Measurements from ENCODE around the gene LRRC15. TPM values are rescaled to one million over a fixed set of nuclear protein-coding genes. Genes with fewer than 3 reads are reported as not detected.

LRRC15 gene
- total RNA-seq, 5 donors from 2014 or later (not counting 1 experiment from before 2014, with no cell fraction given) = not detected

GRCh38 chr3:194364652-194365434, 4.7 kb downstream of the LRRC15 start:
- Mint-ChIP-seq H3K4me3 (no peak overlapping the region), H3K4me1 (peaks cover 0 to under 1% (median 0%) of the 10 kb centered on the region in 3 donors), H3K27me3 (peaks cover 23 to 27% of the 10 kb centered on the region in 2 donors), H3K36me3 (no peaks in the 10 kb centered on the region), H3K27ac (no peak overlapping the region), H3K9me3 (no peaks in the 10 kb centered on the region)
- Histone ChIP-seq H3K27me3 (replicated peaks in 1 of 2; ENCODE audit: control insufficient read depth in 2 of 2, extremely low read depth in 1 of 2, insufficient read depth in 2 of 2, low read length in 1 of 2) (peaks cover 0 to 51% of the 10 kb centered on the region in 2 experiments), H3K27ac (ENCODE audit: low read length) (no peak overlapping the region), H3K4me1 (ENCODE audit: control insufficient read depth in 1 of 2, extremely low read depth in 1 of 2, insufficient read depth in 2 of 2, low read length in 2 of 2) (no peaks in the 10 kb centered on the region), H3K36me3 (ENCODE audit: control insufficient read depth in 2 of 2, extremely low read depth in 1 of 2, insufficient read depth in 1 of 2, low read length in 1 of 2) (no peaks in the 10 kb centered on the region), H3K4me3 (ENCODE audit: control insufficient read depth in 1 of 2, extremely low read depth in 1 of 2, low read length in 1 of 2) (no peak overlapping the region), H3K9me3 (no peaks in the 10 kb centered on the region)
- POLR2A ChIA-PET = no interaction called here
- ATAC-seq (replicated peaks in 1 of 4) (no peak), DNase-seq (peak in 1 of 35 experiments; percentile 9)
- CTCF ChIA-PET = interaction anchor here in 1 of 2 donors (0.7 kb wide), 1 partner anchor 20 kb away, joined by 3 read pairs; no protein-coding TSS in a partner anchor
- WGBS (ENCODE audit: insufficient coverage) = 72% methylated on average over 5 of the region's 20 CpGs

DNA sequence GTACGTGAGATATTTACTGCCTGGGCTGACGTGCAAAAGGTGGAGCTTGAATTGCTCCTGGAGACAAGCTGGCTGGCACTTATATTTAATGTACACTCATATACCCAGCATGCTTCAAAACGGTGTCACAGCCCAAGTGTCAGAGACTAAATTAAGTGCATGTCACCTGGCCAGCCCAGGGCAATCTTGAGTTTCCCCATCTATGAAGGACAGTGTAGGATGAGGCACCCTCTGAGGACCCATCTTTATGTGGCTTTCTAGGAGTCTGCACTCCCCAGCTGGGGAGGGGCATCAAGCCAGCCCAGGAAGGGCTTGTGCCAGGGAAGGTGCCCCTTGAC, 5.3 kb downstream of the LRRC15 start:
- Mint-ChIP-seq H3K4me1 (no peaks in the 10 kb centered on the region), H3K36me3 (no peaks in the 10 kb centered on the region), H3K4me3 (no peak overlapping the region), H3K27ac (no peak overlapping the region), H3K27me3 (peaks cover 23 to 25% of the 10 kb centered on the region in 2 donors), H3K9me3 (no peaks in the 10 kb centered on the region)
- CTCF ChIA-PET = interaction anchor here in 1 of 2 donors (0.6 kb wide), 1 partner anchor 21 kb away, joined by 3 read pairs; no protein-coding TSS in a partner anchor
- DNase-seq (no peak), ATAC-seq (replicated peaks in 1 of 4) (no peak)
- Histone ChIP-seq H3K36me3 (ENCODE audit: control insufficient read depth in 2 of 2, extremely low read depth in 1 of 2, insufficient read depth in 1 of 2, low read length in 1 of 2) (no peaks in the 10 kb centered on the region), H3K4me3 (ENCODE audit: control insufficient read depth in 1 of 2, extremely low read depth in 1 of 2, low read length in 1 of 2) (no peak overlapping the region), H3K4me1 (ENCODE audit: control insufficient read depth in 1 of 2, extremely low read depth in 1 of 2, insufficient read depth in 2 of 2, low read length in 2 of 2) (no peaks in the 10 kb centered on the region), H3K27ac (ENCODE audit: low read length) (no peak overlapping the region), H3K9me3 (no peaks in the 10 kb centered on the region), H3K27me3 (replicated peaks in 1 of 2; ENCODE audit: control insufficient read depth in 2 of 2, extremely low read depth in 1 of 2, insufficient read depth in 2 of 2, low read length in 1 of 2) (peaks cover 0 to 46% of the 10 kb centered on the region in 2 experiments)
- POLR2A ChIA-PET = no interaction called here
- 93% methylated on average over 3 of the region's 3 CpGs for WGBS (ENCODE audit: insufficient coverage)

- no peak for ATAC-seq (replicated peaks in 1 of 4)
- Histone ChIP-seq H3K36me3 (ENCODE audit: control insufficient read depth in 2 of 2, extremely low read depth in 1 of 2, insufficient read depth in 1 of 2, low read length in 1 of 2) (no peaks in the 10 kb centered on the region), H3K4me1 (ENCODE audit: control insufficient read depth in 1 of 2, extremely low read depth in 1 of 2, insufficient read depth in 2 of 2, low read length in 2 of 2) (no peaks in the 10 kb centered on the region), H3K9me3 (no peaks in the 10 kb centered on the region), H3K27ac (ENCODE audit: low read length) (no peak overlapping the region), H3K27me3 (replicated peaks in 1 of 2; ENCODE audit: control insufficient read depth in 2 of 2, extremely low read depth in 1 of 2, insufficient read depth in 2 of 2, low read length in 1 of 2) (peaks cover 0 to 37% of the 10 kb centered on the region in 2 experiments), H3K4me3 (ENCODE audit: control insufficient read depth in 1 of 2, extremely low read depth in 1 of 2, low read length in 1 of 2) (no peak overlapping the region)
- H3K4me3 Mint-ChIP-seq = no peak overlapping the region
- peaks cover 5 to 7% of the 10 kb centered on the region in 2 donors for H3K27me3 Mint-ChIP-seq
- H3K36me3 Mint-ChIP-seq = no peaks in the 10 kb centered on the region
- H3K4me1 Mint-ChIP-seq = no peaks in the 10 kb centered on the region
- H3K9me3 Mint-ChIP-seq = no peaks in the 10 kb centered on the region
- ChIA-PET POLR2A (interaction anchor here in 1 of 2 donors (0.6 kb wide), 1 partner anchor 11 kb away, joined by 5 read pairs; no protein-coding TSS in a partner anchor), CTCF (interaction anchor here in 1 of 2 donors (0.6 kb wide), 1 partner anchor 43 kb away, joined by 3 read pairs; no protein-coding TSS in a partner anchor)
- no peak for DNase-seq
- no peak overlapping the region for H3K27ac Mint-ChIP-seq
- 91% methylated on average over 18 of the region's 18 CpGs for WGBS (ENCODE audit: insufficient coverage)
Observed at GRCh38 chr3:194360568-194360967, 9.0 kb downstream of the LRRC15 start.

GRCh38 chr3:194357681-194358080, 11.9 kb downstream of the LRRC15 start:
- Mint-ChIP-seq H3K36me3 (no peaks in the 10 kb centered on the region), H3K4me3 (no peak overlapping the region), H3K9me3 (no peaks in the 10 kb centered on the region), H3K27me3 (peaks cover 5 to 6% of the 10 kb centered on the region in 2 donors), H3K4me1 (peaks cover 0 to 3% (median 0%) of the 10 kb centered on the region in 3 donors), H3K27ac (no peak overlapping the region)
- CTCF ChIA-PET = no interaction called here
- H3K27ac ChIP-seq (ENCODE audit: low read length) = no peak overlapping the region
- no peak overlapping the region for H3K4me3 ChIP-seq (ENCODE audit: control insufficient read depth in 1 of 2, extremely low read depth in 1 of 2, low read length in 1 of 2)
- ATAC-seq (replicated peaks in 1 of 4) (no peak), DNase-seq (no peak)
- H3K27me3 ChIP-seq (replicated peaks in 1 of 2; ENCODE audit: control insufficient read depth in 2 of 2, extremely low read depth in 1 of 2, insufficient read depth in 2 of 2, low read length in 1 of 2) = peaks cover 0 to 30% of the 10 kb centered on the region in 2 experiments
- no peaks in the 10 kb centered on the region for H3K4me1 ChIP-seq (ENCODE audit: control insufficient read depth in 1 of 2, extremely low read depth in 1 of 2, insufficient read depth in 2 of 2, low read length in 2 of 2)
- POLR2A ChIA-PET = no interaction called here
- H3K36me3 ChIP-seq (ENCODE audit: control insufficient read depth in 2 of 2, extremely low read depth in 1 of 2, insufficient read depth in 1 of 2, low read length in 1 of 2) = no peaks in the 10 kb centered on the region
- no peaks in the 10 kb centered on the region for H3K9me3 ChIP-seq
- WGBS (ENCODE audit: insufficient coverage) = 86% methylated on average over 1 of the region's 11 CpGs

DNA sequence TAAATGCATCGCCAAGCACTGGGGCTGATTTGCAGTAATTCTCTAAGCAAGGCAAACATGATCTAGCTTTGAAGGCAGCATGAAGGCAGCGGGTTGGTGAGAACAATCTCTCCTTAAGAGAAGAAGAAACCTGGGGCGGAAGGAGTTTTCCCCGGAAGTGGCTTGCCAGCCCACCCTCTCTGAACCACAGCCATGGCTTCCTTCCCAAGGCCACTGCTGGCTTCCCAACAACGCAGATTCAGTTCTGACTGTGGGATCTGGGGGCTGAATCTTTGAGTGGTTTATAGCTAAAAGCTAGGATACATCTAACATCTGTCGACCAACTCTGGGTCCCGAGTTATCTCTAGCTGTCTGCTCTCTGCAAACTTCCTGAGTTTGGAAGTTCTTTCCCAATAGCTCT, 14.2 kb downstream of the LRRC15 start:
- H3K9me3 ChIP-seq = no peaks in the 10 kb centered on the region
- whole genome bisulfite sequencing (ENCODE audit: insufficient coverage) = 80% methylated on average over 1 of the region's 7 CpGs
- H3K4me3 ChIP-seq (ENCODE audit: control insufficient read depth in 1 of 2, extremely low read depth in 1 of 2, low read length in 1 of 2) = no peak overlapping the region
- ChIA-PET CTCF (interaction anchor here in 1 of 2 donors (0.7 to 0.9 kb wide), 2 partner anchors 9 to 11 kb away, joined by 3 to 4 read pairs; no protein-coding TSS in a partner anchor), POLR2A (interaction anchor here in 1 of 2 donors (0.7 to 0.8 kb wide), 2 partner anchors 112 to 950 kb away, joined by 4 to 8 read pairs; no protein-coding TSS in a partner anchor)
- H3K36me3 ChIP-seq (ENCODE audit: control insufficient read depth in 2 of 2, extremely low read depth in 1 of 2, insufficient read depth in 1 of 2, low read length in 1 of 2) = no peaks in the 10 kb centered on the region
- Mint-ChIP-seq H3K27ac (no peak overlapping the region), H3K27me3 (peaks cover 5 to 6% of the 10 kb centered on the region in 2 donors), H3K36me3 (no peaks in the 10 kb centered on the region), H3K4me3 (peak overlapping the region in 1 of 3 donors; percentile 29), H3K4me1 (peaks cover 0 to 3% (median 0%) of the 10 kb centered on the region in 3 donors), H3K9me3 (no peaks in the 10 kb centered on the region)
- ATAC-seq (replicated peaks in 1 of 4) = no peak
- H3K27ac ChIP-seq (ENCODE audit: low read length) = no peak overlapping the region
- no peak for DNase-seq
- H3K4me1 ChIP-seq (ENCODE audit: control insufficient read depth in 1 of 2, extremely low read depth in 1 of 2, insufficient read depth in 2 of 2, low read length in 2 of 2) = no peaks in the 10 kb centered on the region
- H3K27me3 ChIP-seq (replicated peaks in 1 of 2; ENCODE audit: control insufficient read depth in 2 of 2, extremely low read depth in 1 of 2, insufficient read depth in 2 of 2, low read length in 1 of 2) = peaks cover 0 to 24% of the 10 kb centered on the region in 2 experiments

- no peak overlapping the region for H3K4me3 Mint-ChIP-seq
- 29% methylated on average over 1 of the region's 2 CpGs for WGBS (ENCODE audit: insufficient coverage)
Observed at GRCh38 chr3:194354315-194354714, 15.2 kb downstream of the LRRC15 start.

More at GRCh38 chr3:194354315-194354714, 15.2 kb downstream of the LRRC15 start:
- Mint-ChIP-seq H3K9me3 (no peaks in the 10 kb centered on the region), H3K27me3 (peaks cover 0 to 3% of the 10 kb centered on the region in 2 donors), H3K4me1 (peaks cover 0 to 3% (median 0%) of the 10 kb centered on the region in 3 donors), H3K36me3 (no peaks in the 10 kb centered on the region), H3K27ac (no peak overlapping the region)
- no peak overlapping the region for H3K27ac ChIP-seq (ENCODE audit: low read length)
- DNase-seq (no peak), ATAC-seq (replicated peaks in 1 of 4) (no peak)
- H3K36me3 ChIP-seq (ENCODE audit: control insufficient read depth in 2 of 2, extremely low read depth in 1 of 2, insufficient read depth in 1 of 2, low read length in 1 of 2) = no peaks in the 10 kb centered on the region
- no peak overlapping the region for H3K4me3 ChIP-seq (ENCODE audit: control insufficient read depth in 1 of 2, extremely low read depth in 1 of 2, low read length in 1 of 2)
- H3K9me3 ChIP-seq = no peaks in the 10 kb centered on the region
- POLR2A ChIA-PET = interaction anchor here in 1 of 2 donors (0.8 kb wide), 1 partner anchor 114 kb away, joined by 4 read pairs; no protein-coding TSS in a partner anchor
- no peaks in the 10 kb centered on the region for H3K4me1 ChIP-seq (ENCODE audit: control insufficient read depth in 1 of 2, extremely low read depth in 1 of 2, insufficient read depth in 2 of 2, low read length in 2 of 2)
- peaks cover 0 to 22% of the 10 kb centered on the region in 2 experiments for H3K27me3 ChIP-seq (replicated peaks in 1 of 2; ENCODE audit: control insufficient read depth in 2 of 2, extremely low read depth in 1 of 2, insufficient read depth in 2 of 2, low read length in 1 of 2)
- CTCF ChIA-PET = interaction anchor here in 1 of 2 donors (0.7 kb wide), 2 partner anchors 377 to 513 kb away, joined by 3 to 4 read pairs; no protein-coding TSS in a partner anchor
